Activated CD4-positive, CD25-positive, alpha-beta regulatory T cell treated with anti-CD3 and anti-CD28 coated beads, Interleukin-2, amount 50 U/mL, for 24 hours (primary cell): ENCODE results near the gene NT5C3B.
"Not testable (repeated sequence)": the region's sequence is repeated elsewhere in the genome, so short reads cannot be mapped to it uniquely, and the experiment has no call there.

ENCODE experiments used
- ATAC-seq, 2 donors: fragments of 150-1000 bp; cut with Tn5 transposase; one replicate each; pipeline ENCODE4 v1.10.0; 2021; ENCODE audit warnings: mild to moderate bottlenecking in 1 of 2, moderate library complexity in 1 of 2

NT5C3B gene

DNA sequence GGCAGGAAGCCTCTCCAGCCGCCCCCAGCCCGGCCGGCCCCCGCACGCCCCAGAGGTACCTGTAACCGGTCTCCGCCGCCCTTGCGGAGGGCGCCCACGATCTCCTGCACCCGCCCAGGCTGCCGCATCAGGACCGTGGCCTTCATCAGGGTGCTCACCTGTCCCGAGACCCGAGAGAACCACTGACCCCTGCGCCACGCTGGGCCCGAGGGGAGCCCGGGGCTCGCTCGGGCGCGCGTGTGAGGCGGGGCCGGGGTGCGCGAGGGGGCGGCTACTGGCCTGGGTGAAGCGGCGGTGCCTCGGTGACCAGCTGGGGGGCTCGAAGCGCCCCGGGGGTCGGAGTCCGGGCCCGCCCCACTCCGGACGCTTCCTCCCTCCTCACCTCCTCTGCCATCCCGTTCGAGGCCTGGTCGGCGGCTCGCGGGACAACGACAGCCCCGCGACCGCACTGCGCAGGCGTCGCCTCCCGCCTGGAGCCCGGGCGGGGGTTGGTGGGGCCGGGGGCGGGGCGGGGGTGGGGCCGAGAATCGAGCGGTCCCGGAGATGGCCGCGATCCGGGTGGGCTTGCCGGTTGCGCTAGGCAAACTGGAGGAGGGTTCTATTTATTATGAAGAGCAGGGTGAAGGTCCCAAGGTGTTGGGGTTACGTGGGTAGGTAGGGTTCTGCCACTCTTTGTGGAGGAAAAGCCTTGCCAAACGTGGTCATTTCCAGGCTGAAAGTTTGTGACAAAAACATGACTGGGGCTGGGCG lies at the start of gene NT5C3B:
TSS of gene NT5C3B (minus strand) at position 433 of the 750 bp plus-strand sequence. CDS start at position 394, 39 bp downstream.
- ATAC-seq, result peak; percentile 77 to 80

GRCh38 chr17:41885733-41886132 lies 49.7 kb upstream of the NT5C3B start:
- no peak for ATAC-seq

DNA sequence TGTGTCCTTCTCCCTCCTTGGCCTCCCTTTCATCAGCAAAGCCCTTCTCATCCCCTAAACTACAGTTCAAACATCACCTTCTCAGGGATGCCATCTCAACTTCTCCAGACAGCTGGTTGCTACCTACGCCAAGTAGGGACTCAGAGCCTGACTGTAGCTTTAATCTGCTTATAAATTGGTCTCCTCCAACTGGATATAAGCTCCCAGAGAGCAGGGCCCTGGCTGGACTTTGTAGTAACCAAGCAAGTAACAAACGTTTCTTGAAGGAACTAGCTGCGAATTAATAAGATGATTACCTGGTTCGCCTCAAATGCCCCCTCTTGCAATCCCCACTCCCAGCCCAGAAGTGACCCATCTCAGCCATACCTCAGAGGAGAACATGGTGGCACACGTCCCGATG lies 46.7 kb upstream of the NT5C3B start:
- no peak for ATAC-seq

DNA sequence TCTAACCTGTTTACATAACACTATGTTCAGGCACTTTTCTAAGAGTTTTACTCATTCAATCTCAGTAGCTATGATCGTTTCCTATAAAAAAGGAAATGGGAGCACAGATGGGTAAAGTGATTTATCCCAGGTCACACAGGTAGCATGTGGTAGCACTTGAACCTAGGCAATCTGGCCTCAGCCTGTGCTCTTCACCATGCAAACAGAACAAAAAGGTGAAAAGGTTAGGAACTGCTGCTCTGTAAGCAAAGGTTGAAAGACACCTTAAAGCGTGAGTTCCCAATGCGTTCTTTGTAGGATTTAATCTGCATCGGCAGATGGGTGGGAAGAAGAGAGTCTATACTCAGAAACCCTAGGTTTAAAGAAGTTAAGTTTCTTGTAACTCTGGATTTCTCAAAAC lies 44.1 kb upstream of the NT5C3B start:
- ATAC-seq, result no peak

DNA sequence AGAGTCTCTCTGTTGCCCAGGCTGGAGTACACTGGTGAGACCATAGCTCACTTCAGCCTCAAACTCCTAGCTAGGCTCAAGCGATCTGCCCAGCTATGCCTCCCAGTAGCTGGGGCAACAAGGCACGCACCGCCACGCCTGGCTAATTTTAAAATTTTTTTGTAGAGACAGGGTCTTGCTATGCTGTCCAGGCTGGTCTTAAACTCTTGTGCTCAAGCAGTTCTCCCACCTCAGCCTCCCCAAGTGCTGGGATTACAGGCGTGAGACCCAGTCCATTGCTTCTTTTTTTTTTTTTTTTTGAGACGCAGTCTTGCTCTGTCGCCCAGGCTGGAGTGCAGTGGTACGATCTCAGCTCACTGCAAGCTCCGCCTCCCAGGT lies 38.2 kb upstream of the NT5C3B start:
- ATAC-seq, result not testable (repeated sequence)

DNA sequence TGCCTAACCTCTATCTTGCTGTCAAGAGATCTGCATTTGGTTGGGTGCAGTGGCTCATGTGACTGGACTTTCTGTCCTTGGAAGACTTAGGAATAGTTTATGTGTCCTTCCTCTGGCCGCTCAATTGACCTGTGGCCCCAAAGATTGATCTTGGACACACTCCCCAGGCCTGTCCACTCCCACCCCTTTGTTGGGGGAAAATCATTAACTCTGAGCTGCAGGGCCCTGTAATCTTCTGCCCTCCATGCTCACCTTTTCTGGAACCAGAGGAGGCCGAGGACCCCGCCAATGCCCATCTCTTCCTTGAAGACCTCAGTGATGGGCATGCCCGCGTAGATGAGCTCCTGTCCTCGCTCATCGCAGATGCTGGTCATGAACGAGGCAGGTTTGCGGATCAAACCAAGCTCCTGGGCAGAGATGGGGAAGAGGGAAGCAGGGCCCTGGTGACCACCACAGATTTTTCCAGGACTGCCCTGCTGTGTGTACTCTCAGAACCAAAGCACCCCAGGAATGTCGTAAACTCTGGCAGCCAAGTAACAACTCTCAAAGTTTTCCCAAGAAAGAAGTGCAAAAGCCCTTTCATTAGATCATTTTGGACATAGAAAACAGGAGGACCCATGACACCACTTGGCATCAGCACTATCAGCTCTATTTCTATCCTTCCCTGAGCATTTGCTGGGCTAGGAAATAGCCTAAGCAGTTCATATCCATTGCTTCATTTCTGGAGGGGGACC lies 37.7 kb upstream of the NT5C3B start:
- no peak for ATAC-seq

DNA sequence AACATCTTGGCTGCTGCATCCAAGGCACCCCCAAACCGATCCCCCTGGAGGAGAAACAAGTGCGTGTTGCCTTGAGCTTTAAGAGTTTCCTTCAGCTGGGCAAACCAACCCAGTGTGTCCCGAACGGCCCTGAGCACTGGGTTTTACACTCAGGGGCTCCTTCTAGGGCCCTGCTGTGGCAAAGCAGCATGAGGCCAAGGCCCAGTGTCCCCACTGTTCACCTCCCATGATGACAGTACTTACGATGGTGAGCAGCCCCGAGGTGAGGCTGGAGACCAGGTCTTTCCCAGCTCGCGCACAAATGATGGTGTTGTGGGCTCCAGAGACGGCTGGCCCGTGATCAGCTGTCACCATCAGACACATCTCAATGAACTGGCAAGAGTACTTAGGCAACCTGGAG lies 35.8 kb upstream of the NT5C3B start:
- no peak for ATAC-seq

GRCh38 chr17:41870627-41871026 lies 34.6 kb upstream of the NT5C3B start:
- ATAC-seq, result no peak

DNA sequence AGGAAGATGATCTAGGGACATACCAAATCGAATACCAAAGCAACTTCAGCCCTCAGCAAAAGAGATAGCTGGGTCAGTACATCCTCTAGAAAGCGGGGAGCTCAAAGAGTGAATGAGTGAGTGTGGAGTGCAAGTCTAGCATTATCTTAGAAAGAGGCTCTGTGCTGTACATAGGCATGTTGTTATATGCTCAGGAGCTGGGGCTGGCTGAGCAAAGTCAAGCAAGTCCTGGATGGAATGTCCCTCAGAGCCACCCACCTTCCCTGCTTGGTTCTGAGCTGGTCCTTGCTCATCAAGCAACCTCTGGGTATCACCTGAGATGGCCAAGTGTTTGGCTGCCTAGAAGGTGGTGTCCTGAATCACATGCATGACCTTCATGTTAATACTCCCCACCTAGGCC lies 34.1 kb upstream of the NT5C3B start:
- no peak for ATAC-seq

GRCh38 chr17:41869426-41869825 lies 33.4 kb upstream of the NT5C3B start:
- no peak for ATAC-seq

DNA sequence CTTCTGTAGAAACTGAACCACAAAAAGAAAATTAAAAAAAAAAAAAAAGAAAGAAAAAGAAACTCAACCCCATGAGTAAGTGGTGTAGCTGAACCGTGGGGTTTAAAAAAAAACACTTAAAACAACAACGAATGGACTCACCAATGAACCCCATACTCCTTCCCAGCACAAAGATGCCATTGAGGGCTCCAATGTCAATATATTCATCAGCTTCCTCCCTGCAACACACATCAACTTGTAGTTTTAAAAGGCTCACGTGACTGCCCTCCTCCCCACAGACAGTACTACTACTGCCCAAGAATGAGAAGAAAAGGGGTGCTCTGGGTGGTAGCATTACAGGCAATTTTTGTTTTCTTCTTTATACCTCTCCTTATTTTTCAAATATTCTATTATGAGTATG lies 32.5 kb upstream of the NT5C3B start:
- peak; percentile 4 to 9 for ATAC-seq

- no peak for ATAC-seq
These were observed 29.5 kb upstream of the NT5C3B start for GRCh38 chr17:41865596-41865893.

DNA sequence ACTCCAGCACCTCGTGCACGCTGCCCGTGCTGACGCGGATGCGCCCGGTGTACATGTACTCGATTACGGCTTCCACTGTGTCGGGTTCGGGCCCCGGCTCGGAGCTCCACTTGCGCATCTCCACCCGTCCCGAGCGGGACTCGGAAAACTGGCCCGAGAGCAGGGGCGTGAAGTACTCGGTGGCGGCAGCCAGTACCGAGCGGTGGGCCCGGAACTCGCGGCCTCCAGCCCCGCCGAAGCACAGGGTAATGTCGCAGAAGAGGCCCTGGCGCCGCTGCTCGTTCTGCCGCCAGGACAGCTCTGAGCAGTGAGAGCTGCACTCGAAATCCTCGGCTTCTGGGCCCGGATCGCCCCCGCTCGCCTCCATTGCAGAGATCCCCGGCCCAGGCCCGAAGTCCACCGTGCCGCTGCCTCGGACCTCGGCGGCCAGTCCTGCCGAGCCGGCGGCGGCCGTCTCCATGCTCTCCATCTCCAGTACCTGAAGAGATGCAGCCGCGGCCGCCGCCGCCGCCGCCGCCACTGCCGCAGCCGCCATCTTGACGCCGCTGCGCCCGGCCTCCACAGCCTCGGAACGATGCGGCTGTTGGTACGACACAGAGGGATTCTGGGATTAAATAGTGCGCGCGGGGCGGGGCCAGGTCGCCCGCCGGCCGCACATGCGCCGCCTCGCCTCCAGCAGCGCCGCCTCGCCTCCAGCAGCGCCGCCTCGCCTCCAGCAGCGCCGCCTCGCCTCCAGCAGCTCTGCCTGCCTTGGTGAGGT lies 29.0 kb upstream of the NT5C3B start, which contains the start of gene KLHL11:
TSS of gene KLHL11 (minus strand) at position 588 of the 760 bp plus-strand sequence. CDS start at position 535, 53 bp downstream.
- peak; percentile 86 to 87 for ATAC-seq

- no peak for ATAC-seq
These were observed 28.4 kb upstream of the NT5C3B start for GRCh38 chr17:41864498-41864835.

DNA sequence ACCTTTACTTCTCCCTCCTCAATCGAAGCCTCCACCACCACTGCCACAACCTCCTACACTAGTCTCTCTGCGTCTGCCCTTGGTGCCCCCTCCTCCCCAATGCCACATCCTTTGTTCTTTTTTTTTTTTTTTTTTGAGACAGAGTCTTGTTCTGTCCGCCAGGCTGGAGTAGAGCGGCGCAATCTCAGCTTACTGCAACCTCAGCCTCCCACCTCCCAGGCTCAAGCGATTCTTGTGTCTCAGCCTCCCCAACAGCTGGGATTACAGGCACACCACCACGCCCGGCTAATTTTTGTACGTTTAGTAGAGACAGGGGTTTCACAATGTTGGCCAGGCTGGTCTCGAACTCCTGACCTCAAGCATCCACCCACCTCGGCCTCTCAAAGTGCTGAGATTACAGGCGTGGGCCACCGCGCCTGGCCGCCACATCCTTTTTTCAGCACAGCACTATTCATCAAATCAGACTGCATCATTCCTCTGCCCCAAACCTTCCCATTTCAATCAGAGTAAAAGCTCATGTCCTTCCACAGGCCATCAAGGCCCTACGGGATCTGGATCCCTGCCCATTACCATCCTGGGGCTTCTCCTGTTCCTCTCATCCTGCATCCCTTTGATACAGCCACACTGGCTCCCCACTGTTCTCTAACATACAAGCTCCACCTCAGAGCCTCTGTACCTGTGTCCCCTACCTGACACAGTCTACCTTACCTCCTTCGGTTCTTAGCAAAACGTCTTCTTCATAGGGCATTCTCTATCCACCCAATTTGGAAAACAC lies 27.2 kb upstream of the NT5C3B start:
- ATAC-seq, result peak; percentile 15 to 17

DNA sequence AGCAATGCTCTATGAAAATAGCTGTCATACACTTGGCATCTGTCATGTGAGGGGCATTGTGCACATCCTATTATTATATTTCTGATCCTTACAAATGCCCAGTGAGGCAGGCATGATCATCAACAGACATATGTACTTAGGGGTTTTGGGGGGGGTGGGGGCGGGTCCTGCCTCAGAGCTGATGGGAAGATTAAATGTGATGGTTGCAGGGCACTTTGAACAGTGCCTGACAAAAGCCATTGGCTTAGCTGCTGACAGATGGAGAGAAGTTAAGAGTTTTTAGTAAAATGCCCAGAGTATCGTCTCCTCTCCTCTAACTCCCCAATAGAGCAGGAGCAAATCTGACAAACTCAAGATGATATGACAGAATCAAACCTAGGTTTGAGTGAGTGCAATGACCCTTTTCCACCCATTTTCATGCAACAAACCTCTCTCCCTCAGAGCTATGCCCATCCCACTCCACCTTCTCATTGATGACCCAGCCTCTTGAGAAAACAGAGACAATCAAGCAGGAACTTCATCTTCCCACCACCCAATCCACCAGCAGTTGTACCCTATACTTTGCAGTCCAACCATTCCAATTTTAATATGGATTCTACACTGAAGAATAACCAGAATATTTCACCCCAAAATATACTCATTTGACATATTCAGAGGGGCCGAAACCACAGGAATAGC lies 24.4 kb upstream of the NT5C3B start:
- ATAC-seq, result no peak

DNA sequence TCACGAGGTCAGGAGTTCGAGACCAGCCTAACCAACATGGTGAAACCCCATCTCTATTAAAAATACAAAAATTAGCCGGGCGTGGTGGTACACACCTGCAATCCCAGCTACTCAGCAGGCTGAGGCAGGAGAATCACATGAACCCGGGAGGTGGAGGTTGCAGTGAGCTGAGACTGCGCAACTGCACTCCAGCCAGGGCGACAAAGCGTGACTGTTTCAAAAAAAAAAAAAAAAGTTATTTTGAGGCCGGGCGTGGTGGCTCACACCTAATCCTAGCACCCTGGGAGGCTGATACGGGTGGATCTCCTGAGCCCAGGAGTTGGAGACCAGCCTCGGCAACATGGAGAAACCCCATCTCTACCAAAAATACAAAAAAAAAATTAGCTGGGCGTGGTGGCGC lies 15.3 kb upstream of the NT5C3B start:
- not testable (repeated sequence) for ATAC-seq

DNA sequence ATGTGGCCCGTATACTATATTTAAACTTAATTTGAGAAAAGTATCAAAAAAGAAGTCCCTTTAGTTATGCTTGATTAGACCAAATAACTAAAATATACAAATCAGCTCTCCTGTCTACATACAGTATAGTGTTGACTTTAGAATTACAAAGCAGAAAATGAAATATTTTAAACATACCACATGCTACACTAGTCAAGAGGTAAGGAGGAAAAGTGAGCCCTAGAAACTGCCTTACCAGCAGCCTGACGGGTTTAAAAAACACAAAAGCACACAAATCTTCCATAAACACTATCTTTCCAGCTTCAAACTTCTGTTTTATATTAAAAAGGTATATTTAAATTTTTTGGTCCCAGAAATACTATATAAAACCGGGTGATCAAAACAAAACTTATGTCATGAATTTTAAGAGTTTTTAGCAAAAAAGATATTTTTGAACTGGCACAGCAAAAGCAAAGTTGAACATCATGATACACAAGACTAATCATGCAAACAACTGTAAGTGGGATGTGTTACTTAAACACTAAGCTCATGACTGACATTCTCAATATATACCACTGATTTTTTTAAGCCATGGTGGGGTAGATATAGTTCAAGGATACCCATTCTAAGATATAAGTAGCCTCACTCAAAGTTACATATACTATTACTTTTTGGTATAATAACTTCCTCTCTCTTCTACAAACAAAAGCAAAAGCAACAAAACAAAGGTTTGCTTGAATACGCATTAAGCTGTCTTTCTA lies 13.4 kb upstream of the NT5C3B start:
- ATAC-seq, result no peak

DNA sequence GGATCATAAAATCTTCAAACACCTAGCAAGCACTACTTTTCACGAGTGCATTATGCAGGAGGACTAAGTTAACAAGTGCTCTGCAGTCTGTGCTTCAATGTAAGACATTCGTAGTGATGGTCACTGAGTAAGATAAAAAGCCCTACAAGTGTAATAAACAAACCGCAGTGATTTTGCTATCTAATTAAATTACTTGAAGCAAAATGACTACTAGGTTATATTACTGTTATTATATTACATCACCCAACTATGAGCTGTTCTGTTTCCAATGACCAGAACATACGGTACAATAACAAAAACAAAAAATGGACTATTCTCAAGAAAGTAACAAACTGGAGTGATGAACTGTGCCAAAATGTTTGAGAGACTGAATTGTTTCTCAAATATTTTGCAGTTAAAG lies 12.8 kb upstream of the NT5C3B start:
- ATAC-seq, result no peak

DNA sequence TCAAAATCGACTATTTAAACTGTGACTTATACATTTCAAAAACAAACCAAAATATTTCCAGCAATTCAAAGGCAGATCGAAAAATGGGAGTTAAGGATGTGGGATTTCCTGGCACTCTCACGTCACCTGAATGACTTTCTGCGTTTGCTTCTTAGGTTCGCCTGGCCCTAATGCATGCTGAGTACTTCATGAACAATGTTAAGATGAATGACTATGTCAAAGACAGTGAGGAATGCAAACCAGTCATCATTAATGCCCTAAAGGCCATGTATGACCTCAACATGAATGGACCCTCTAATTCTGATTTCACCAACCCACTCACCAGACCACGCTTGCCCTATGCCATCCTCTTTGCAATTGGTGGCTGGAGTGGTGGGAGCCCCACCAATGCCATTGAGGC lies 8.9 kb upstream of the NT5C3B start:
- ATAC-seq, result no peak

DNA sequence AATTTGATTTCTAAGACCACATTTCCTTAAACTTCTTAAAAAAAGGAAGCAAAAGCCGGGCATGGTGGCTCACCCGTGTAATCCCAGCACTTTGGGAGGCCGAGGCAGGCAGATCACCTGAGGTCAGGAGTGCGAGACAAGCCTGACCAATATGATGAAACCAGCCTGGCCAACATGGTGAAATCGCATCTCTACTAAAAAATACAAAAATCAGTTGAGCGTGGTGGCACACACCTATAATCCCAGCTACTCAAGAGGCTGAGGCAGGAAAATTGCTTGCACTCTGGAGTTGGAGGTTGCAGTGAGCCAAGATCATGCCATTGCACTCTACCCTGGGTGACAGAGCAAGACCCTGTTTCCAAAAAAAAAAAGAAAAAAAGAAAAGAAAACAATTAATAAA lies 4.7 kb upstream of the NT5C3B start:
- ATAC-seq, result not testable (repeated sequence)

GRCh38 chr17:41839448-41839847 lies 3.4 kb upstream of the NT5C3B start:
- ATAC-seq, result not testable (repeated sequence)
